Measurements from ENCODE around the gene WDR5. TPM values are rescaled to one million over a fixed set of nuclear protein-coding genes. Genes with fewer than 3 reads are reported as not detected.

WDR5 gene
- total RNA-seq, 2 donors from 2014 or later = 20.7 to 22.7 TPM

- ATAC-seq (no peak), DNase-seq (peak in 1 of 2 donors; percentile 10)
- intact Hi-C loops (cut with DNase I, micrococcal nuclease) = no loop called here
Observed at GRCh38 chr9:134192951-134193731, 57.3 kb downstream of the WDR5 start.

- no peak for ATAC-seq
- intact Hi-C loops (cut with DNase I, micrococcal nuclease) = no loop called here
- DNase-seq = peak in 1 of 2 donors; percentile 5
Observed at GRCh38 chr9:134193912-134194535, 58.1 kb downstream of the WDR5 start.

- intact Hi-C loops (cut with DNase I, micrococcal nuclease) = no loop called here
Observed at GRCh38 chr9:134195558-134195957, 59.7 kb downstream of the WDR5 start.

GRCh38 chr9:134196911-134197310, 61.0 kb downstream of the WDR5 start:
- DNase-seq (no peak), ATAC-seq (no peak)
- intact Hi-C loops (cut with DNase I, micrococcal nuclease) = no loop called here

More at GRCh38 chr9:134195558-134195957, 59.7 kb downstream of the WDR5 start:
- no peak for DNase-seq
- no peak for ATAC-seq

- no peak for ATAC-seq
- no peak for DNase-seq
- intact Hi-C loops (cut with DNase I, micrococcal nuclease) = no loop called here
Observed at GRCh38 chr9:134198791-134199190, 62.9 kb downstream of the WDR5 start.

- no peak for ATAC-seq
- DNase-seq = no peak
- intact Hi-C loops (cut with DNase I, micrococcal nuclease) = no loop called here
Observed at GRCh38 chr9:134200730-134201129, 64.8 kb downstream of the WDR5 start.

GRCh38 chr9:134203224-134203623, 67.3 kb downstream of the WDR5 start:
- no peak for DNase-seq
- intact Hi-C loops (cut with DNase I, micrococcal nuclease) = no loop called here
- ATAC-seq = no peak

GRCh38 chr9:134204041-134204440, 68.2 kb downstream of the WDR5 start:
- no peak for ATAC-seq
- intact Hi-C loops (cut with DNase I, micrococcal nuclease) = no loop called here

GRCh38 chr9:134204991-134205578, 69.2 kb downstream of the WDR5 start:
- intact Hi-C loops (cut with DNase I, micrococcal nuclease) = no loop called here
- DNase-seq = no peak
- peak; percentile 38 for ATAC-seq

More at GRCh38 chr9:134204041-134204440, 68.2 kb downstream of the WDR5 start:
- DNase-seq = no peak

GRCh38 chr9:134205672-134206310, 69.9 kb downstream of the WDR5 start:
- ATAC-seq (no peak), DNase-seq (no peak)
- intact Hi-C loops (cut with DNase I, micrococcal nuclease) = no loop called here

GRCh38 chr9:134206311-134207300, 70.7 kb downstream of the WDR5 start:
- ATAC-seq (no peak), DNase-seq (no peak)
- intact Hi-C loops (cut with DNase I, micrococcal nuclease) = no loop called here

GRCh38 chr9:134208310-134208841, 72.5 kb downstream of the WDR5 start:
- no peak for DNase-seq
- no peak for ATAC-seq
- intact Hi-C loops (cut with DNase I, micrococcal nuclease) = no loop called here

GRCh38 chr9:134208981-134209725, 73.3 kb downstream of the WDR5 start:
- ATAC-seq (no peak), DNase-seq (no peak)
- intact Hi-C loops (cut with DNase I, micrococcal nuclease) = no loop called here

Other genes starting within 250 kb of the WDR5 start
- 10 to 100 TPM; 29.6 to 43.2 TPM for gene VAV2, start 143.8 kb upstream of the WDR5 start, total RNA-seq
- 1 to 10 TPM; 2.9 to 6.4 TPM for gene BRD3OS, start 110.6 kb upstream of the WDR5 start, total RNA-seq
- gene BRD3, start 68.1 kb upstream of the WDR5 start, total RNA-seq = 10 to 100 TPM; 21.5 to 36.7 TPM
- 100 to 1,000 TPM; 121 to 147 TPM for gene RNU6ATAC, start 28.5 kb downstream of the WDR5 start, total RNA-seq
- gene RXRA, start 190.4 kb downstream of the WDR5 start, total RNA-seq = 10 to 100 TPM; 68.3 to 88.9 TPM